ENCODE data around the gene LRRTM4. TPM values are rescaled to one million over a fixed set of nuclear protein-coding genes. Genes with fewer than 3 reads are reported as not detected.
A peak's percentile ranks its signal among the peaks of the same experiment; 100 is the strongest.

LRRTM4 gene
- polyA plus RNA-seq (ENCODE audit: insufficient read depth in 1 of 5, insufficient read length in 5 of 5, low replicate concordance in 1 of 5): 1 to 10 TPM; 1.1 to 3.4 (median 2.3) TPM
- long read RNA-seq, donor 1, partial matches to known transcripts: 0 of 2 reads
- long read RNA-seq, donor 1, other reads (novel, unspliced or antisense): 0 of 2 reads
- long read RNA-seq, donor 2: 0 reads
- long read RNA-seq, donor 3: 0 reads
- long read RNA-seq, donor 4: 0 reads
- long read RNA-seq, donor 5: 0 reads
- long read RNA-seq, donor 6: 0 reads
- long read RNA-seq, donor 7: 0 reads
- long read RNA-seq, donor 8: 0 reads

- peak in 1 of 2 donors; percentile 34 for DNase-seq
These were observed at the start of gene LRRTM4 for GRCh38 chr2:77521931-77522470. Gene LRRTM4, minus strand, starts transcription at chr2:77522376.

- no peak for DNase-seq
These were observed 49.4 kb upstream of the LRRTM4 start for GRCh38 chr2:77571545-77571944.

DNA sequence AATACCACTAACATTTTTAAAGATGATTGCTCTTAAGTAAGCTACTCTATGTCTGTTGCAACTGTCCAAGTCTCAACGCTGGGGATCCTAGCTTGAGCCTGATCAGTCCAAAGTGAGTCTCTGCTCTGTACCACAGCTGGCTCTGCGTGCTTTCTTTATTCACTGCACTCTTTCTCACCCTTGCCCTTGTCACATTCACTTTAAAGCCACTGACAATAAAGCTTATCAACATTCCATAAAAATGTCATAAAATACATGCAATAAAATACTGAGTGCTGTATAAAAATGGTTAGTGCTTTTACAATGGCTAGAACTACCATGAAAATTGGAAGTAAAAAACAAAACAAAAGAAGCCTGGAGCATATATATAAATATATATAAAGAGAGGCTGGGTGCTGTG lies 45.5 kb upstream of the LRRTM4 start:
- DNase-seq: peak; percentile 19 to 42

- DNase-seq: no peak
These were observed 44.4 kb upstream of the LRRTM4 start for GRCh38 chr2:77566582-77566981.

DNA sequence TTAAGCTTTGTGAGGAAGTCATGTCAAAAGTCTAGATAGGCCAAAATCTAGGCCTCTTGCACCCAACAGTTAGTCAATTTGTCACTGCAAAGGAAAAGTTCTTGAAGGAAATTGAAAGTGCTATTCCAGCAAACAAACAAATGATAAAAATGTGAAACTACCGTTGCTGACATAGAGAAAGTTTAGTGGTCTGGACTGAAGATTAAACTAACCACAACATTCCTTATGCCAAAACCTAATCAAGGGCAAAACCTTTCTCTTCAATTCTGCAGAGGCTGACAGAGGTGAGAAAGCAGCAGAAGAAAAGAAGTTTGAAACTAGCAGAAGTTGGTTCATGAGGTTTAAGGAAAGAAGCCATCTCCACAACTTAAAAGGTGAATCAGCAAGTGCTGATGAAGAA lies 44.0 kb upstream of the LRRTM4 start:
- no peak for DNase-seq

GRCh38 chr2:77552956-77553355 lies 30.8 kb upstream of the LRRTM4 start:
- DNase-seq: no peak

DNA sequence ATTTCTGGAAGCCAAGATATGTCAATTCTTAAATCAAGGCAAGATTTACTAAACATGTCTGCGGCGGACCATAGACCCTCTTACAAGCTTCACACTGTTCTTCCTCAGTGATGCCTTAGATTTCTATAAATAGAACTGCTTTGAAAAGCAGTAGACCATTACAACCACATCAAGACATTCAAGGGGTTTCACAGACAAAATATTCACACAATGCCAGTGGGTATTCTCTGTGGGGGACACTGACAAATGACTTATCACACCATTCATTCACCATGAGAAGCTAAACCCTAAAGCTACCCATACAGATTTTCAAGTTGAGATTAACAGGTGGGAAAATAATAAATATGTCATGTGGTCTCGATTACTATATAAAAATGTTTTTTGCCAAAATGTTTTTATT lies 15.9 kb upstream of the LRRTM4 start:
- no peak for DNase-seq

DNA sequence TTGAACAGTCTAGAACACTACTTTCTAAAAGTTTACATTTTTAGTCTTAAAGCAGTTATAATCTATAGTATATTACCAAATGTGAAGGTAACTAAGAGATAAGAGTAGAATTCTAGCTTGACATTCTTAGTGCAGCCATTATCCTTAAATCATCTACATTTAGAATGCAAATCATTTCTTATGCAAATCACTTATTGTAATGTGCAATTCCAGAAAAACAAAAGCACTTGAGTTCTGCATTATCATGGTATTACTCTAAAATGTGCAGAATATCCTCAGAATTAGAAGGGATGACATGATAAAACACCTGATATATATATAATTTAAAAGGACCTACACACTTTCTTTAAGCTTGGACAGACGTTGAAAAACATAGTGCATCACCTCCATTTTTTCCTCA lies 712 bp upstream of the LRRTM4 start:
- no peak for DNase-seq

DNA sequence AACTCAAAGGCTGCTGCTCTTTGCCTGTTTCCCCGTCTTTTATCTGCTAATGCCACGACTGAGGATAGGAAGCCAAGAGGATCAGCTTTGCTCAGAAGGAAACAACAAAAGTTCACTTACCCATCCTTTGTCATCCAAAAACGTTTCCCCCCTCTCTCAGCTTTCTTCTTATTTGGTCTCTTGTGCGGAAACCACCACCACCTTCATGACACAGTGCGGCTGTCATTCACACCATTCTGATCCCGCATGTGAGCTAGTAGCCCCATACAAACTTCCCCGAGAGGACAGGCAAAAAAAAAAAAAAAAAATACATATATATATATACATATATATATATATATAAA lies 656 bp downstream of the LRRTM4 start:
- DNase-seq: peak in 1 of 2 donors; percentile 9

- peak in 1 of 2 donors; percentile 53 for DNase-seq
These were observed 1.3 kb downstream of the LRRTM4 start for GRCh38 chr2:77520641-77521547.

GRCh38 chr2:77519888-77520506 lies 2.2 kb downstream of the LRRTM4 start:
- DNase-seq: no peak

GRCh38 chr2:77519164-77519887 lies 2.9 kb downstream of the LRRTM4 start:
- no peak for DNase-seq

DNA sequence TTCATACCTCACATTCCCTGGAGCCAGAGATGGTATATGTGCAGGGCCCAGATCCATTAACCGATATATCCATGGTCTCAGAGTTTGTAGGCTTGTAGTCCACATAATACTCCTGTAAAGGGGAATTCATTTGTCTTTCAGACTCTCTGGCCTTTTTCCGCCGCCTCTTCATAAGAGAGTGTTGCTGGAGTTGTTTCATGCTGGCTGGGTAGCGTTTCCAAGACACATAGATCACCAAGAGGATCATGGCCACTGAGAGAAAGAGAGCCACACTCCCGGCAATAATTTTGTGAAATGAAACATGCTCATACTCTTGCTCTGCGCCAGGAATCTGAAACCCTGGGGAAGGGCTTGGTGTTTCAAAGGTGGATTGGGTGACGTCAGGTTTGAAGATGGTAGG lies 3.9 kb downstream of the LRRTM4 start:
- DNase-seq: peak in 1 of 2 donors; percentile 17

DNA sequence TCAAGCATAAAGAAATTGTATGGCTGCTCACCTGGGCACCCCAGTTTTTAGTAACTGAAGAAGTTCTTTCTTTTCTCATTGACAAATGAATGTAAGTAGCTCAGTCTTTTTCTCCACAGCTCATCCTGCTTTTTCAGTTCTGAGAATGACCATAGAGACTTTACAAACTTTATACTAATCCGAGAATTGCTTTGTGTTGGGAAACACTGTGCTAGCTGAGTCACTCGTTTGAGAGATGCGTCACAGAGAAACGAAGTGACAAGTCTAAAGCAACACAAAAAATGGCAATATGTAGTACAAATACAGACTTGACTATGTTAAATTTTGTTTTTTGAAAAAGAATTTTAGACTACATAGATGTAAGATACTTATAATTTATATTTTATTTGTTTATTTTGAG lies 9.0 kb downstream of the LRRTM4 start:
- no peak for DNase-seq

- no peak for DNase-seq
These were observed 9.7 kb downstream of the LRRTM4 start for GRCh38 chr2:77512507-77512906.

GRCh38 chr2:77508511-77508910 lies 13.7 kb downstream of the LRRTM4 start:
- no peak for DNase-seq

DNA sequence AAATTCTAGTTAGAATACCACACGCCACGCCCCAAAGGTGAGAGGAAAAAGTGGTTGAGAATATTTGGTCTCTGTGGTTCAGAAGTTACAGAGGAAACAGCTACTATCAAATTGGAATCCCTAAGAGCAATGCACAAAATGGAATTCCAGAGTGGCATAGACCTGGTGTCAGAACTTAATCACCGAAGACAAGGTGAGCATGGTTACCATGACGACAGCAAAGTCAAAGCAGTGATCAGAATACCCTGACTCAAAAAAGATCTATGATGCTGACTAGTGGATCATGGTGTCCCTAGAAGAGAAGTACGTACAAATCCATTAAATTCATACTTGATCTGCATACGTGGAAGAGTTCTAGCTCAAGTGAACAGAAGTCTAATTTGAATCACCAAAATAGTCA lies 14.5 kb downstream of the LRRTM4 start:
- no peak for DNase-seq

DNA sequence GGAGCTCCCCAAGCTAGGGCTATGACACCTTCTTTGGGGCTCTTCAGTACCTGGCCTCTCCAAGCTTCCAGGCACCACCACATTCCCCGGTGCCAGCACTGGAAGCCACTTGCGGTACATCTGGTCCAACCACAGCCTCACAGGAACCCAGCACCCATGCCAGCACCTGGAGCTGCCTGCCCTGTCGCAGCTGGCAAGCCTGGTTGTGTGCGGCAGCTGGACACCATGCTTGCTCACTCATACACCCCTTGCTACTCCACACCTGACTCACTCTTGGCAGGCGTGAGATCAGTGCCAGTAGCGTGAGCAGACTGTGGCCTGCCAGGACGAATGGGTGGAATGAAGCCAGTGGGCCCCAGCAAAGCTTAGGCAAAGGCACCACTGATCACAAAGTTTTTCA lies 34.0 kb downstream of the LRRTM4 start:
- no peak for DNase-seq

GRCh38 chr2:77487074-77487803 lies 34.9 kb downstream of the LRRTM4 start:
- DNase-seq: no peak

GRCh38 chr2:77484026-77484425 lies 38.1 kb downstream of the LRRTM4 start:
- DNase-seq: no peak

DNA sequence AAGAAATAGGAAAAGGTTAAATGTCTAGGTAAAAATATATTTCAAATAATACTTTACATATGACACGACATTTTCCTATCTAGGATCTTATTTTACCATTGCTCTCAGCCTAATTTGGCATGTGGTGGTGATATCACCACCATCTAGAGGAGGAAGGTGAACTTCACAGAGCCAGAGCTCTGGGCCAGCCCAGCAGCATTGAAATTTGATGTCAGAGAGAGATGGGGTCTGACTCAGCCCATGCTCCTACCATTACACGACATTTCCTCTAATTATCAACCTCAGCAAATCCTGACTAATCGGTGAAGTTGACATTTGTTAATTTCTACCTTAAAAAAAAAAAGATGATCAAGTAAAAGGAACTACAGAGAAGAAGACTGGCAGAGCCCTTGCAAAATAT lies 42.3 kb downstream of the LRRTM4 start:
- no peak for DNase-seq

Measured in right lung (tissue), 10 donors.